Measurements from ENCODE around the gene ZNF764.

Gene ZNF764

GRCh38 chr16:30535777-30536190 lies 22.4 kb downstream of the ZNF764 start:
- peak; percentile 54 for TF ChIP-seq CTCF (IDR thresholded peaks at IDR 0.05)

DNA sequence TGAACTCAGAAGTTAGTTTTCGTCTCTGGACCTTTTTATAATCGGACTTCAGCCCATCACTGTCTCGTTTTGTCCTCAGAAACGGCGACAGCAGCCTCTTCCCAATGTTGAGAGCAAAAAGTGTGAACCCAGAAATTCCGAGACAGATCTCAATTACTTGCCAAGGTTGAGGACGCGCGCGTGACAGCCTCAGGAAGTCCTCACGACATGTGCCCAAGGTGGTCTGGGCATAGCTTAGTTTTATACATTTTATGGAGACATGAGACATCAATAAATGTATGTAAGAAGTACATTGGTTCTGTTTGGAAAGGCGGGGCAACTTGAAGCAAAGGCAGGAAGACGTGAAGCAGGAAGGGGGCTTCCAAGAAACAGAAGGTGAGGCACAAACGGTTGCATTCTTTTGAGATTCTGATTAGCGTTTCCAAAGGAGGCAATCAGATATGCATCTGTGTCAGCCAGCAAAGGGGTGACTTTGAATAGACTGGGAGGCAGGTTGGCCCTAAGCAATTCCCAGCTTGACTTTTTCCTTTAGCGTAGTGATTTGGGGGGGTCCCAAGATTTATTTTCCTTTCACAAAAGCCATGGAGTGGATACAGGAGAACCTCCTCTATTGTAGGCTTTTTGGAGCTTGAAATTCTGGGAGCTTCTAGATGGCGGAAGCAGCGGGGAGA lies 22.9 kb downstream of the ZNF764 start:
- TF ChIP-seq CTCF (IDR thresholded peaks at IDR 0.05) = no peak

DNA sequence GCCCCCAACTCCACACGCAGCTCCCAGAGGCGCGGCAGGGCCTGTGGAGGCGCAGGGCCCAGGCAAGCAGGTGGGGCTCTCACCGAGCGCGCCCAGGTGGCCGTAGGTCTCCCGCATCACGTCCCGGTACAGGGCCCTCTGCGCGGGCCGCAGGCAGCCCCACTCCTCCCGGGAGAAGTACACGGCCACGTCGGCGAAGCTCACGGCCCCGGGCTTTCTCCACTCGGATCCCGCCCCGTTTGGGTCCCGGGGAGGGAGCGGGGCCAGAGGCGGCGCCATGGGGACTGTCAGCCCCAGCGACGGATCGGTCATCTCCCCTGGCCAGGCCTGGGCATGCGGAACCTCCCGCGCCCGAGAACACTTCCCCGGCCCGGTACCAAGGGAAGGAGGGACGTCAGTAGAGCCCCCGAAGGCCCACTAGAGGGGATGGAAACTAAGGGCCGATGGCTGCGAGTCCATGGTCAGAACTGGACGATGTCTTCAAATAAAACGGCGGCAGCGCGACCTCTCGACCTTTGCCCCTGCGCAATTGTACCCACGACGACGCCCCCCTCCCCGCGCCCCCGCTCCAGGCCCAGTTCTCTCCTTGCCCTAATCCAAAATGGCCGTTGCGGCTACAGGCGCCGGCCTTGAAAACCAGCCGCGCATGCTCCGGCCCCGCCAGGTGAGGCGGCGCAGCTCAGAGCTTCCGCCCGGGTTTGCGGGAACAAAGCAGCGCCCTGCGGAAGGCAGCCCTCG lies 23.6 kb downstream of the ZNF764 start, which contains the start of gene ZNF747:
ZNF747 (minus strand) TSS at position 491 of the 738 bp plus-strand sequence; CDS start at position 312, 179 bp downstream.
- TF ChIP-seq CTCF (IDR thresholded peaks at IDR 0.05) = no peak

DNA sequence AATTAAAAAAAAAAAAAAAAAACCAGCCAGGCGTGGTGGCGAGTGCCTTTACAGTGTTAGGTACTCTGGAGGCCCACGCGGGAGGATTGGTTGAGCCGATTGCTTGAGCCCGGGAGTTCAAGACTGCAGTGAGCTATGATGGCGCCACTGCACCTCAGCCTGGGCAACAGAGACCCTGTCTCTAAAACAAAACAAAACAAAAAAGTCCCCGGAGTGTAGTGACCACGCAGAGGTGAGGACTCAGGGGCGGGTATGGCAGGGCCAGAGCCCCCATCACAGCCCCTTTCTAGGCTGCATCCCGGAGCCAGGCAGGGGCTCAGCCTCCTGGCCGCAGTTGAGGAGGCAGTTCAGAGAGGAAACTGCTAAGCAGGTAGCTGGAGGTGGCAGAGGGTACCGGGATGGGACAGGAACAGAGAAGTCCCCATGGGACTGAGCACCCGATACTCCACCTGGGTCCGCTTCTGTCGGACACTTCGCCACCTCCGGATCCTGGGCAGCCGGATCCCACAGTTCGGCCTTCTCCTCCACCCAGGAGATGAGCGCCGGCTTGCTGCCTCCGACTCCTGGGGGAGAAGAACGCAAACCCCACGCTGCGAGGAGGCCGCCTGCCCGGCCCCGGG lies 24.3 kb downstream of the ZNF764 start:
- no peak for TF ChIP-seq CTCF (IDR thresholded peaks at IDR 0.05)

- TF ChIP-seq CTCF (IDR thresholded peaks at IDR 0.05) = no peak
Measured at GRCh38 chr16:30533146-30533522, 25.0 kb downstream of the ZNF764 start.

GRCh38 chr16:30532285-30533145 lies 25.7 kb downstream of the ZNF764 start:
- no peak for TF ChIP-seq CTCF (IDR thresholded peaks at IDR 0.05)

Data from LNCAP (cell line).